Astrocyte (in vitro differentiated cells and primary cell): Measurements from ENCODE around the gene NCR2.

Experiments used
- CTCF ChIP-seq: IDR thresholded peaks from 2 replicates; pipeline ENCODE4 v1.5.1; 2011; ENCODE audit warnings: low read depth, mild to moderate bottlenecking, inconsistent platforms, low read length, moderate library complexity; ENCODE audit not compliant: insufficient read depth
- EZH2 ChIP-seq: IDR thresholded peaks from 2 replicates; pipeline ENCODE4 v1.6.1; 2012; ENCODE audit warnings: mild to moderate bottlenecking, low read length, inconsistent platforms; ENCODE audit not compliant: insufficient read depth

GRCh38 chr6:41335296-41335695 lies at the start of gene NCR2:
- TF ChIP-seq EZH2 (no peak), CTCF (no peak)
